GM04504 (cell line): ENCODE measurements around the gene MCTP1.
"Not testable (repeated sequence)": the region's sequence is repeated elsewhere in the genome, so short reads cannot be mapped to it uniquely, and the experiment has no call there.

Experiments
- DNase-seq: peaks from one replicate; pipeline ENCODE4 v3.0.0-alpha.2; 2012; ENCODE audit warnings: low read depth

The MCTP1 gene

DNA sequence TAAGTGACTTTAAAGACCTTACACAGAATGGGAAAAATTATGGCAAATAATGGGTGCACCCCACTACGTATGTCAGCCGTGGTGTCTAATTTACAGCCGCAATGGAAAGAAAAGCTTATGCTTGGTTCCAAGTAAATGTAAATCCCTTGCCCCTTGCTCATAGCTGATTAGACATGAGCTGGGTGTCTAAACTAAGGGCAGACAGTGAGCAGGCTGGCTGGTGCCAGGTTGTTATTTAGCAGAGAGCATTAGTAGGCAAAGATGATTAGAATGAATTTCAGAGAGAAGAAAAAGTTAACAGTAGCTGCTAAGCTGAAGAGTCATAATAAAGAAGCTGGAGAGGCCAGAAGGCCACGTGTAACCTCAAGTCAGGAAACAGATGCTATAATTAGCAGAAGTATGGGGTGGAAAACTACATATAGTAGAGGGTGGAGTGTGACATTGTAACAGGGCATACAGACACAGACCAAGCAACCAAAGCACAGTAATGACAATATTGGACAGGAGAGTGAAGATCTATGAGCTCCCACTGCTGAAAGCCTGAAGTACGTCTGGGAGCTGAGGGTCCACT is 257.7 kb downstream of the MCTP1 start:
- DNase-seq: no peak

DNA sequence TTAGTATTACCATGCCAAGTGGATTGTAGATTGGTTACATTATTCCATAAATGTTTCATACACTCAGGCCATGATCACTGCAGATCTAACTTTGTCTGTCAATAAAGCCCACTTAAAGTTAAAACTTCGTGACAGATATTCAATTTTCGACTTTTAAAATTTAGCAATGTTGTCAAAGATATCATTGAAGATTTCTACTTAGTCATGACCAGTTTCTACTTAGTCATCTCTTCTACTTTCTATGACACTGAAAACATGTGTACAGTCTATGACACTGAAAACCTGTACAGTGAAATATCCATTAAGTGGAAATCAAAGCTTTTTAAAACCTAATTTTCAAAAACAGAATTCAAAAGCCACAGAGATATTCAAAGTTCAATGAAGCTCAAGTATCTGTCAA is 258.2 kb downstream of the MCTP1 start:
- no peak for DNase-seq

DNA sequence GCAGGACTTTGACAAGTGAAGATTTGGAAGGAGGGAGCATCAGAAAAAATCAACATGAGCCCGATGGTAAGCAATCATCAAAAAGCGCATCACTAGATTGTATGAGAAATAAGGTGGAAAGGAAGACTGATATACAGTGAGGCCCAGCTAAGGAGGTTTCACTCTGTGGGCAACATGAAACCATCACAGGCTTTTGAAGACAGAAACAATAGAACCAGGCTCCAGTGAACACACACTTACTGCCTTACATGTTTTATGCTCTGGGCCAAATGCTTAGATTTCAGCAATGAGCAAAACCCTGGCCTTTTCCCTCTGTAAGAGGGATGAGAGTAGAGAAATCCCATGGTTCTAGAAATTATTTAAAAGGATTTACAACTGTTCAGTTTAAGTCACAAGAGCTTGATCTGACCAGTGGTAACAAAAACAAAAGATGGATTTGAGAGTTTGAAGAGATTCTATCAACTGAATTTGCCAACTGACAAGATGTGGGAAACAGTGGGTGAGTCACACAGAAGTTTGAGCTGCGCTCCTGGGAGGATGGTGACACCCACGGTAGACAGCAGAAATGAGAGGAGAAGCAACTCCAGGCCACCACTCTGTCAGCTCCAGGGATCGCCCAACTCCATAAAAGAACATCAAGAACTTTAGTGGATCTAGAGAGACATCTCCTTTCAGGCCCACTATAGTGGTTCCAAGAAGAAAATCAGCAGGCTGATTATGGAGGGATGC is 261.8 kb downstream of the MCTP1 start:
- no peak for DNase-seq

DNA sequence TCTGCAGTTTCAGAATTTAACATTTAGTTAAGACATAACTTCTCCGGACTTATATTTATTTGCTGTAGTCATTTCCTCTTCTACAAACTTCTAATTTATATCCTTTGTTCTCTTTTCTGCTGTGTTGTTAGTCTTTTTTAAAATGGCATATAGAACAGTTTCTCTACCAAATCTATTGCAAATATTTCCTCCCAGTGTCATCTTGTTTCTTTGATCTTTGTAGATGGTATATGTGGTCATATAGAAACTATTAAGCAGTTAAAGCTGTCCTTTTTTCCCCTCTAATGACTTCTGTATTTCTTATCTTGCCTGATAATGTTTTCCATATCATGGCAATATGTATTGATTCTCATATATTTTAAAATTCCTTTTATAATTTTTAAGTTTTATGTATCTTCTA is 264.5 kb downstream of the MCTP1 start:
- no peak for DNase-seq

DNA sequence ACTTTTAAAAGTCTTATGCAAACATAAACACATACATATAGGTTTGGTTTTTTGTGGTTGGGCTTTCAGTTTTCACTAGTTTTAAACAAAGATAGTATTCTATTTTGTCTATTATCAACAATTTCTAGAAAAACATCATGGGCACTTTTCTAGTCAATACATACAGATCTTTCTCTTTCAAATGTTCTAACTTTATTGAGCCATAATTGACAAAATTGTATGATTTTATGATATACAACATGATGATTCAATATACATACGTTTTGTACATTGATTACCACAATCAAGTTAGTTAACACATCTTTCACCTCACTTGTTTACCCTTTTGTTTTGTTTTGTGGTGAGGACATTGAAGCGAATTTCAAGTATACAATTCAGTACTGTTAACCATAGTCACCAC is 265.9 kb downstream of the MCTP1 start:
- DNase-seq: no peak

DNA sequence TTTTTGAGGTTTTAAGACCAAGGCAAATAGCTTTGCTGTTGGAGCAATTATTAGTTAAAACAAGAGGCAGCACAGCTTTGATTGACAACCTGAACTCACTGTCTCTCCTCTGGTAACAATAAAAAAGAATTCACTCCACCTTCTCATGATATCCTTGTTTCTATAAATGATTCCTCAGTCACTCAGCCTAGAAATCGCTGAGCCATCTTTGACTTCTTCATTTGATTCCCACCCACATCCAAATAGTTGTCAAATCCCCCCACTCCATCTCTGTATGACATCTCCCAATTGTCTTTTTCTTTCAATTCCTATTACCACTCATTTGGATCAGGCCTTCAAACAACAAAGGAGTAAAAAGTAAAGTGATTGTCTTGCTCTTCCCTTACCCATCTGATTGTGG is 266.4 kb downstream of the MCTP1 start:
- no peak for DNase-seq

DNA sequence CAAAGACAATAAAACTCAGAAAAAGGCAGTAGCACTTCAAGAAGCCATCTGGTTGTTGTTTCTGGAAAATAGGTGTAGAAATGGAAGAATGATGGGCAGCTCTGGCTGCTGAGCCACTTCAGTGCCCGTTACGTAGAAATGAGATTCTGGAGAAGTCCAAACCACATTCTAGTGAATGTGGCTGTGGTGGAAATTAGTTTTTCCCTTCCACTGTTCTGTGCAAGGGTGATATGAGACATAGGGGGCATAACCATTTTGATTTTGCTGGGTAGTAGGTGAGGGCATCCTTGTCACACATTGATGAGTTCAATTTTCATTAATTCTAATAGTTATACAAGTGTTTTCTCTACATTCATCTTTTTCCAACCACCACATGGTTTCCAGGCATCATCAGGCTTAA is 275.1 kb downstream of the MCTP1 start:
- DNase-seq: no peak

DNA sequence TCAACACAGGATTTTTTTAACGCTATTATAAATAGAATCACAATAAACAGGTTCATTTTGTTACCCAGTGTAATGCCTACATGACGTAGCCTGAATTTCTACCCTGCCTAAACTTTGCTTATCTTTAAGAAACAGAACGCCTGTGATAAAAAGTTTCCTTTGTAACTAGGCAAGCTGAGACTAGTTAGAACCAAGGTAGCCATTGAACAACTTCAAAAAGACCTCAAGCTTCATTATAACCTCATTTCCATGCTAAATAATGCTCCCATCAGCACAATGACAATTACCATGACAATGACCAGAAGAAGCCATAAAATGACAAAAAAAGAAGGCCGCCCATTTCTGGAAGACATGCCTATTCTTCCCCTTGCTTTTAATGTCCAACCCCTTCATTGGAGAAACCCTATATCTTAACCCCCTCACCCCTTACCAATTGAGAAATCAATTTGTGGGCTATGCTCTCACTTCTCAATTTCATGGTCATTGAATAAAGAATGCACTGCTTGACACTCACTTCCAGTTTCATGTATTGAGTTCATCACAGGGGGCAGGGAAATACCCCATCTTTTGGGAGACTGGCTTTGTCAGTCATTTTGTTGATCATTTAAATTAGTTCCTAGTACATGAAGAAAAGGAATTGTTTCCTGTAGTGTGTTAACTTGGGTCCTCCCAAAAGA is 276.8 kb downstream of the MCTP1 start:
- DNase-seq: no peak

DNA sequence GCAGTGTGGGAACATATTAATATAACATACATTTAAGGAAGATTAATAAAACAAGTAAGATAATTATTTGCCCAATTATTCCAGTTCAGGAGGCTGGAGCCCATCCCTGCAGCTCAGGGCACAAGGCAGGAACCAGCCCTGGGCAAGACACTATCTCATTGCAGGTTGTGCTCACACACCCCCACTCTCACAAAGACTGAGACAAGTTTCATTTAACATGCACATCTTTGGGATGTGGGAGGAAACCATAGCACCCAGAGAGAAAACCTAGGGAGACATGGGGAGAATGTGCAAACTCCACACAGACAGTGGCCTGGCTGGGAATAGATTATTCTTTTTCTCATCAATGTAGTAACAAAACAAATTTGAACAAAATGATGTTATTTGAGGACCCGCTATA is 279.1 kb downstream of the MCTP1 start:
- DNase-seq: no peak

DNA sequence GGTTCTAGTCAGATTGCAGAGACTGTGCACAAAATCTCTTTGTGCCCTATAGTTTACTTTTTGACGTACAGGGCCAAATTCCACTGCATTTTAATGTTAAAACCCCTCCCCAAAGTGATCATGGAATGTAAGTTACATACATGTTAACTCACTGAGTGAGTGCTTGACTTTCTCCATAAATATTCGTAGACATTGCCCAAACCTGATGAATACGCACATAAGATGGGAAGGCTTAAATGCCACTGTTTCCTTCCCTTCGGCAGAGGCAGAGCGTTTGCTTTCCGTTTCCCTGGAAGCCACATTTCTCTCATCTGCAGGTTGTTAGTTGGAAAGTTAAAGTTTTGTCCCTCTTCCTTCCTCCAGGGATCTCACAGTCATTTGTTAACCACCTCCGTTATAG is 286.2 kb downstream of the MCTP1 start:
- DNase-seq: no peak

DNA sequence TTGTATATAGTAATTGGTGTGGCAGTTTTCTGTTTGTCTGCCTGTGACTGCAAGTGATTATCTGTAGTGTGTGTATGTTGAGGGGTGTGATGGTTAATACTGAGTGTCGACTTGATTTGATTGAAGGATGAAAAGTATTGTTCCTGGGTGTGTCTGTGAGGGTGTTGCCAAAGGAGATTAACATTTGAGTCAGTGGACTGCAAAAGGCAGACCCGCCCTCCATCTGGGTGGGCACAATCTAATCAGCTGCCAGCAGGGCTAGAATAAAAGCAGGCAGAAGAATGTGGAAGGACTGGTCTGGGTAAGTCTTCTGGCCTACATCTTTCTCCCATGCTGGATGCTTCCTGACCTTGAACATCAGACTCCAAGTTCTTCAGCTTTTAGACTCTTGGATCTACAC is 290.4 kb downstream of the MCTP1 start:
- not testable (repeated sequence) for DNase-seq

DNA sequence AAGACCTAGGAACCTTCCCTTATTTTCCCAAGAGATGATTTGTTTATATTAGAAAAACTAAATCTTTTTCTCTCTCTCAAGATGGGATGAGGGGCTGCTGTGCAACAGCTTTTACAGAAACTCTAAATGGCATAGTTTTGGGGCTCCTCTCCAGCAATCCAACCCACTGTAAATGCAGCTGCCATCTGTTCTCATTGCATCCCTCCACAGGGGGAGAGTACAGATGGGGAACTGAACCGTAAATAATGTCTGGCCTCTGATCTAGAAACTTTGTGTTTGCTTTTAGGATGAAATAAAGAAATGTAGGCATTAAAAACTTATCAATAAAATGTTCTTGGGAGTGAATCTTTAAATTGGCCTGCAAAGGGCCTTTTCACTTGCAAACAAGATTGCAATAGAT is 291.4 kb downstream of the MCTP1 start:
- no peak for DNase-seq

DNA sequence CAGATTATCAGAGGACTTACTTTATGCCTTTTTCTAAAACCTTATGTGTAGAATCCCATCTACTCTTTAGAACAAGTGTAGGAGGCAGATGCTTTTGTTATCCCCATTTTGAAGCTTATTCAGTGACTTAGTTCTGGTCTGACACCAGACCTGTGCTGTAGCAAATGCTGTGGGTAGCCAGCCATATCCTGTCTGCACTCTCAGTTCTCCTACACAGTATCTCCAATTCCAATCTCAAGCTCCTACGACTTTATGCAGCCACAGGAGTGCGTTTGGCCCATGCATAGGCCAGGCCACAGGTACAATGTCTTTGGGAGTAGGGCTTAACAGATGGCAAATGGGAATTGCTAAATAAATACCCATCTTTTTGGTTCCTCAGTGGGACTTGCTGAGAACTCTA is 292.6 kb downstream of the MCTP1 start:
- no peak for DNase-seq

DNA sequence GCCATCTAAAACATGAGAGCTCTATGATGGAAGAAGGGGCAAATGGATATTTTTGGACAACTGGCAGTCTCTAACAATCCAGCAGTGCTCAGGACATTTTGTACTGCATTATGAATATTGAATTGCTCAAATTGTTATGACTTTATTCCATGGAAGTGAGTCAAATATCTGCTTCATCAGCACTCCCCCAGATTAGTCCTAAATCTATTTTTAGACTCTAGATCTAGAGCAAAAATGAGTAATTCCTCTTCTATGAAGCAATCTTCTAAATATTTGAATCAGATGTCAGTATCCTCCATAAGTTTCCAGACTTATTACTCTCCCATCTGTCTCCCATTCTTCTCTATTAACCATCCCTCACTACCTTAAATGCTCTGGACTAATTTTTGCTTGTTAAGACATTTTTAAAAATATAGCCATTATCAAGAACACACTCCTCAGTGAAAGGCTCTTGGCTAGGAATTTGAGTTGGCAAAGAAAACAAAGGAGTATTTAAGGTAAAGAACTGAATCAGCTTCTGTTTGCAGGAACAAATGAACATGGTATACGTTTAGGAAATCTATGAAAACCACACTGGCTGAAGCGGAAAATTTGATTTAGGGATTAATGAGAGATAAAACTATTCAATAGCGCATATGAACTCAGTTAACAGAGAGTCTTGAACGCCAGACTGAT is 300.9 kb downstream of the MCTP1 start:
- DNase-seq: peak; percentile 13

DNA sequence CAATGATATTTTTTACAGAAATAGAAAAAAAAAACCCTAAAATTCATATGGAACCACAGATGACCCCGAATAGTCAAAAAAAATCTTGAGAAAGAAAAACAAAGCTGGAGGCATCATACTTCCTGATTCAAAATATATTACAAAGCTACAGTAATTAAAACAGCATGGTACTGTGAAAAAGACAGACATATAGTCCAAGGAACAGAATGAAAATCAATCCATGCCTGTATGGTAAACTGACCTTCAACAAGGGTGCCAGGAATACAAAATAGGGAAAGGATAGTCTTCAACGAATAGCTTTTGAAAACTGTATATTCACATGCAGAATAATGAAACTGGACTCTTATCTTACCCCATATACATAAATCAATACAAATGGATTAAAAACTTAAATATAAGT is 307.5 kb downstream of the MCTP1 start:
- DNase-seq: no peak

DNA sequence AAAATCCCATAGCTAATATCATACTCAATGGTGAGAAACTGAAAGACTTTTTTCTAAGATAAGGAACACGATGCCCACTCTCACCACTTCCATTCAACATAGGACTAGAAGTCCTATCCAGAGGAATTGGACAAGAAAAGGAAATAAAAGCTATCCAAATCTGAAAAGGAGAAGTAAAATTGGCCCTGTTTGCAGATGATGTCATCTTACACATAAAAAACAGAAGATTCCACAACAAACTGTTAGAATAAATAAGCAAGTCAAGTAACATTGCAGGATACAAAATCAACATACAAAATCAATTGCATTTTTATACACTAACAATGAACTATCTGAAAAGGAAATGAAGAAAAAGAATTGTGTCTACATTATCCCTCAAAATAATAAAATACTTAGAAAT is 308.0 kb downstream of the MCTP1 start:
- no peak for DNase-seq

DNA sequence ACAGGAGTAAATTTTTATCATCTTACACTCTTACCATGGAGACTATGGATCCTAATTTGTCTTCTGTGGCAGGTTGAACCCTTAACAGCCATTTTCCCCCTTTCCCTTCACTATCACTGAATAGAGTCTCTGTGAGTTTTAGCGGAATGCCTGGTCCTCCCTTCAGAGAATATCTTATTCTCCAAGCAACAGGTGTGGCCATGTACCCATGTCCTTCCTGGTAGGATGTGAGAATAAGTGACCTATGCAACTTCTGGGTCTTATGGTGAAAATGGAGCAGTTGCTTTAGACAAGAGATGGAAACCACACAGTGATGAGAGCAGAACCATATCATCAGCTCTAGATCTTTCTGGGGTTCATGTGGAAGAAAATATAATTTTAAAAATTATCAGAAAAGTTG is 312.6 kb downstream of the MCTP1 start:
- no peak for DNase-seq

DNA sequence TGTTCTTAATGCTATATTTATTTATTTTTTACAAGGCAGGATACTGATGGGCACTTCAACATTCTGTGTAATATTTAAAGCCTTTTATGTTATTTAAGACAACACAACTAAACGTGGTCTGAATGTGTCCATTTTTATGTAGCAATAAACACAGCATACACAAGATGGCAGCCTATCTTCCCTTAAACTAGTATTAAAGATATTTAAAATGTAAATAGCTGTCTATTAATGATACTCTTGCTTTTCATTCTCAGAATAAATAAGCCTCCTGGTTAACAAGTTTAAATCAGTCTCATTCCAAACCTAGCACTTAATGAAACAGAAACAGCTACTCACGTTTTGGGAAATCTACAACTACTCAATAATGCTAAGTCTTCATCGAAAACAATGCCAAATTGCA is 315.7 kb downstream of the MCTP1 start:
- no peak for DNase-seq

DNA sequence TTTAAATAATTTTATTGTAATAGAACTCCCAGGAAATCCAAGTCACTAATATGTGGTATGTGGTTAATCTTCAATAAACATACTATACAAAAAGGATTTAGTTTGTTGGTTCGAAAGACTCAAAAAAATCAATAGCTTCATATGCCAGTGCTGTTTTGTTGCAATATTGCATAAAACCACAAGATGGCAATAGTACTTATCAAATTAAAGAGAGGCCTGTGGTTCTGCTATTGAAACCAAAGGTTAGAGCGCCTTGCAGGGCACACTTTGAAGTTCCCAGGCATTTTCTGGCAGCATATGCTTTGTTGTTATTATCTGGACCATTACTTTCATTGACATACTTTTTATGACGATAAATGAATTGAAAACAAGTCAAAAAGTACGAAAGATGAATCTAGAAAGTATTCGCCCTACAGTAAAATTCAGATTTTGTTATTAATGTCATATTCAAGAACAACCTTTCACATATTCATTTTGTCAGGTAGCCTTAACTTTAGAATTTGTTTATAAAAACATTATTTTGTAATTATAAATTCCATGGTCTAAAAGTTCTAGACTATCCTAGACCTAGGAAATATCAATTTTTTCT is 316.3 kb downstream of the MCTP1 start:
- peak; percentile 24 for DNase-seq

DNA sequence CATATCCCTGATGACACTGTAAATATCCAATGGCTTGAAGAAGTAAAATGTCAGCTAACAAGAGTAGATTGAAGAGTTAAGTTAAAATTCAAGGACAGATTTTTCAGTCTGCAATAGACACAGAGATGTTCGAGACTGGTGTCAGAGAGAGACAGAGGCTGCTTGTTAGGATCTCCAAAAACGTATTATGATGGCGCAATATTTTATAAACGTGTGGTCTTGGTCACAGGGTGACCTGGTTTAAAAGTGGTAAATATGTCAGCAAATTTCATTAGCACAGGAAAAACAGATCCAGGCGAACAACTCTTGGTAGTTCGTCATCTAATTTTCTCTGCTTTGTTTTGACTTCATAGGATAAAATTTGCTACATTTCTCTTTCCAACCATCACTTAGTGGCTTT is 317.4 kb downstream of the MCTP1 start:
- DNase-seq: no peak

DNA sequence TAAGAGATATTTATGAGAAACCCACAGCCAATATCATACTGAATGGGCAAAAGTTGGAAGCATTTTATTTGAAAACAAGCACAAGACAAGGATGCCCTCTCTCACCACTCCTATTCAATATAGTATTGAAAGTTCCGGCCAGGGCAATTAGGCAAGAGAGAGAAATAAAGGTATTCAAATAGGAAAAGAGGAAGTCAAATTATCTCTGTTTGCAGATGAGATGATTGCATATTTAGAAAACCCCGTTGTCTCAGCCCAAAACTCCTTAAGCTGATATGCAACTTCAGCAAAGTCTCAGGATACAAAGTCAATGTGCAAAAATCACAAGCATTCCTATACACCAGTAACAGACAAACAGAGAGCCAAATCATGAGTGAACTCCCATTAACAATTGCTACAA is 325.6 kb downstream of the MCTP1 start:
- DNase-seq: not testable (repeated sequence)

DNA sequence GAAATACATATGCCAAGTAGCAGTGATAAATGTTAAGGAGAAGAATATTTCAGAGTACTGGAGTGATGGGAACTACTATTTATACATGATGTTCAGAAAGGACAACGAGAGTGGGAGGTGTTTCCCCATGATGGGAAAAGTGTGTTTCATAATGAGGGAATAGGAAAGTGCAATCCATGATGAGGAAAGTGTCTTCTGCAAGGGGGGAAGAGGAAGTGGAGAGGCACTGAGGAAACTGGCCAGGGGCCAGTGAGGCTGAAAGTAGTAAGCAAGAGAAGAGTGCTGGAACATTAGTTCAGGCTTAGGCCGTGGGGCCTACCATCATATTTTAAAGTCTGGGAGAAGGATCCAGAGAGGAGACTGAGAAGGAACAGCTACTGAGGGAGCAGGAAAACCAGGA is 339.2 kb downstream of the MCTP1 start:
- DNase-seq: no peak

DNA sequence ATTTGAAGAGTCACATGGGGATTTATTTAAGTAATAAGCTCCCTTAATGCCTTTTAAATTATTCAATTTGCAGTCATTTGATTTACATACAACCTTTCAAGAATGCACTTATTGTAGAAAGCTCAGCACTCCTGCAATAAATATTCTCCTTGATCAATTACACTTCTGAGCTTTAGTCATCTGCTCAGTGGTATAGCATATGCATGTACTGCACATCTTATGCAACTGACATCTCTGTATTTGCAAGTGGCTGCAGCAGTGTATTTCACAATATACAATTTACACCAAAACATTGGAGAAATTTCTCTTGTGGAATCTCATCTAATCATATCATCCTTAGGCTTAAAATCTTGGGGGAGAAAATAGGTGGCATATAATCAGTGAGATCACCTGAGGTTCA is 340.7 kb downstream of the MCTP1 start:
- no peak for DNase-seq
